ENCODE measurements around the gene LRAT. TPM values are rescaled to one million over a fixed set of nuclear protein-coding genes. Genes with fewer than 3 reads are reported as not detected.

Gene LRAT
- total RNA-seq, 1 experiment from 2014 or later = not detected

GRCh38 chr4:154731756-154732155 lies 12.0 kb upstream of the LRAT start:
- Histone ChIP-seq H3K4me3 (ENCODE audit: low read depth in 2 of 2, low read length in 2 of 2) (no peak overlapping the region), H3K27ac (ENCODE audit: low read length) (no peak overlapping the region), H3K9me3 (ENCODE audit: control insufficient read depth, insufficient read depth, low read depth, low read length) (no peaks in the 10 kb centered on the region), H3K4me1 (ENCODE audit: control insufficient read depth, insufficient read depth, low read length) (no peaks in the 10 kb centered on the region), H3K36me3 (ENCODE audit: control insufficient read depth, insufficient read depth, low read length) (no peaks in the 10 kb centered on the region), H3K27me3 (ENCODE audit: control insufficient read depth, insufficient read depth, low read length) (no peaks in the 10 kb centered on the region)
- no TSS peak for BruUV-seq (replicated peaks)
- no peak for DNase-seq (ENCODE audit: low read depth, low spot score)
- ChIA-PET POLR2A (no interaction called here), CTCF (no interaction called here)
- ATAC-seq = no peak
- in situ Hi-C loops (cut with HindIII; ENCODE audit: low pct_unique_long_range_greater_than_20kb, low sequenced_read_pairs) = no loop called here
- intact Hi-C loops (cut with micrococcal nuclease; ENCODE audit: unreplicated experiment) = no loop called here
- TF ChIP-seq TCF7L2 (IDR thresholded peaks at IDR 0.05; ENCODE audit: low read depth, low read length) = no peak
- no peak for TF ChIP-seq POLR2AphosphoS5 (IDR thresholded peaks at IDR 0.05; ENCODE audit: low read depth, low read length)
- no peak for TF ChIP-seq CTCF (IDR thresholded peaks at IDR 0.05)
- no peak for TF ChIP-seq REST (IDR thresholded peaks at IDR 0.05; ENCODE audit: insufficient read depth in 1 of 2, low read depth in 2 of 2, low read length in 1 of 2)
- no peak for TF ChIP-seq SIN3A (IDR thresholded peaks at IDR 0.05; ENCODE audit: borderline replicate concordance, insufficient read depth, low read depth, low read length)

GRCh38 chr4:154732669-154733068 lies 11.1 kb upstream of the LRAT start:
- intact Hi-C loops (cut with micrococcal nuclease; ENCODE audit: unreplicated experiment) = no loop called here
- H3K4me1 ChIP-seq (ENCODE audit: control insufficient read depth, insufficient read depth, low read length) = no peaks in the 10 kb centered on the region
- no peak overlapping the region for H3K27ac ChIP-seq (ENCODE audit: low read length)
- H3K36me3 ChIP-seq (ENCODE audit: control insufficient read depth, insufficient read depth, low read length) = no peaks in the 10 kb centered on the region
- no peak overlapping the region for H3K4me3 ChIP-seq (ENCODE audit: low read depth in 2 of 2, low read length in 2 of 2)
- in situ Hi-C loops (cut with HindIII; ENCODE audit: low pct_unique_long_range_greater_than_20kb, low sequenced_read_pairs) = no loop called here
- TF ChIP-seq CTCF (IDR thresholded peaks at IDR 0.05) (no peak), POLR2AphosphoS5 (IDR thresholded peaks at IDR 0.05; ENCODE audit: low read depth, low read length) (no peak), TCF7L2 (IDR thresholded peaks at IDR 0.05; ENCODE audit: low read depth, low read length) (no peak), SIN3A (IDR thresholded peaks at IDR 0.05; ENCODE audit: borderline replicate concordance, insufficient read depth, low read depth, low read length) (no peak)
- H3K9me3 ChIP-seq (ENCODE audit: control insufficient read depth, insufficient read depth, low read depth, low read length) = no peaks in the 10 kb centered on the region
- H3K27me3 ChIP-seq (ENCODE audit: control insufficient read depth, insufficient read depth, low read length) = no peaks in the 10 kb centered on the region
- ChIA-PET POLR2A (no interaction called here), CTCF (no interaction called here)
- BruUV-seq (replicated peaks) = no TSS peak
- DNase-seq (ENCODE audit: low read depth, low spot score) = no peak
- no peak for ATAC-seq
